ENCODE data around the gene ATOH1.

- TF ChIP-seq CTCF (IDR thresholded peaks at IDR 0.05) (no peak), POLR2A (IDR thresholded peaks at IDR 0.05) (no peak)
These were observed 15.5 kb upstream of the ATOH1 start for GRCh38 chr4:93813092-93813491.

Measured in uterus (tissue), 2 donors.